AG04450 (cell line): ENCODE data around the gene GARNL3. TPM values are rescaled to one million over a fixed set of nuclear protein-coding genes. Genes with fewer than 3 reads are reported as not detected.

Source experiments
- CTCF ChIA-PET: fragments of 300-600, 350-600 bp; formaldehyde crosslinking; extraction: SDS; loops from one replicate; lab custom pipeline; 2022; ENCODE audit warnings: antibody characterized with exemption, inconsistent platforms; lab: Charles Lee
- POLR2A ChIA-PET: fragments of 350-600 bp; formaldehyde crosslinking; extraction: SDS; loops from one replicate; lab custom pipeline; 2021; ENCODE audit warnings: antibody characterized with exemption, inconsistent platforms; lab: Yijun Ruan, JAX
- DNase-seq: peaks from one replicate; pipeline ENCODE4 v3.0.0-alpha.2; 2011; ENCODE audit warnings: low read depth, low spot score
- H3K27ac ChIP-seq: one replicate; pipeline ENCODE4 v1.5.1; 2012; ENCODE audit warnings: low read depth, low read length, control low read depth
- H3K27me3 ChIP-seq: one replicate; pipeline ENCODE4 v1.6.0; 2012; ENCODE audit warnings: low read length; ENCODE audit not compliant: control insufficient read depth, insufficient read depth
- H3K4me3 ChIP-seq: 2 replicates; pipeline ENCODE4 v1.5.1; 2011; ENCODE audit warnings: mild to moderate bottlenecking, low read depth, low read length, control low read depth
- H3K9me3 ChIP-seq: 2 replicates; pipeline ENCODE4 v1.5.1; 2012; ENCODE audit warnings: low read length; ENCODE audit not compliant: control insufficient read depth, insufficient read depth
- CTCF ChIP-seq: IDR thresholded peaks from 2 replicates; pipeline ENCODE4 v1.5.1; 2011; ENCODE audit warnings: low read depth, low read length, control low read depth, inconsistent platforms
- polyA plus RNA-seq: library from polyadenylated mRNA; depleted of rRNA; stranded (reverse); fragments of >200 nt; gene quantifications from 2 replicates; pipeline ENCODE4 v1.2.3, GENCODE V29; 2011

Gene GARNL3
- polyA plus RNA-seq, 1 experiment: 2.7 TPM

- CTCF ChIA-PET: interaction anchor here (0.7 kb wide), 1 partner anchor 176 kb away, joined by 3 read pairs; no protein-coding TSS in a partner anchor
- POLR2A ChIA-PET: no interaction called here
- TF ChIP-seq CTCF: no peak
- DNase-seq: no peak
- Histone ChIP-seq H3K9me3 (no peaks in the 10 kb centered on the region), H3K27ac (no peak overlapping the region), H3K4me3 (no peak overlapping the region), H3K27me3 (peaks cover 14% of the 10 kb centered on the region)
Observed at GRCh38 chr9:127389381-127390247, 125.0 kb downstream of the GARNL3 start.

GRCh38 chr9:127390248-127390545, 125.6 kb downstream of the GARNL3 start:
- TF ChIP-seq CTCF: no peak
- H3K4me3 ChIP-seq: no peak overlapping the region
- DNase-seq: no peak
- POLR2A ChIA-PET: no interaction called here
- no peaks in the 10 kb centered on the region for H3K9me3 ChIP-seq
- H3K27me3 ChIP-seq: peaks cover 10% of the 10 kb centered on the region
- CTCF ChIA-PET: no interaction called here
- H3K27ac ChIP-seq: no peak overlapping the region

GRCh38 chr9:127390563-127390962, 126.0 kb downstream of the GARNL3 start:
- ChIA-PET CTCF (no interaction called here), POLR2A (no interaction called here)
- DNase-seq: no peak
- TF ChIP-seq CTCF: no peak
- H3K27me3 ChIP-seq: peaks cover 12% of the 10 kb centered on the region
- no peaks in the 10 kb centered on the region for H3K9me3 ChIP-seq
- H3K27ac ChIP-seq: no peak overlapping the region
- no peak overlapping the region for H3K4me3 ChIP-seq

GRCh38 chr9:127392166-127392565, 127.6 kb downstream of the GARNL3 start:
- Histone ChIP-seq H3K27ac (no peak overlapping the region), H3K9me3 (peaks cover 3% of the 10 kb centered on the region; the same call in 1 of the 2 replicates), H3K27me3 (peaks cover 15% of the 10 kb centered on the region), H3K4me3 (no peak overlapping the region)
- POLR2A ChIA-PET: no interaction called here
- no peak for TF ChIP-seq CTCF
- DNase-seq: no peak
- CTCF ChIA-PET: no interaction called here

GRCh38 chr9:127392976-127393375, 128.4 kb downstream of the GARNL3 start:
- DNase-seq: no peak
- Histone ChIP-seq H3K27ac (no peak overlapping the region), H3K27me3 (peaks cover 15% of the 10 kb centered on the region), H3K4me3 (no peak overlapping the region), H3K9me3 (peaks cover 3% of the 10 kb centered on the region; the same call in 1 of the 2 replicates)
- no peak for TF ChIP-seq CTCF
- POLR2A ChIA-PET: no interaction called here
- CTCF ChIA-PET: interaction anchor here (1.0 to 1.3 kb wide), 3 partner anchors 81 to 188 kb away, joined by 3 to 8 read pairs (median 3); no protein-coding TSS in a partner anchor
